SK-N-MC (cell line): ENCODE results near the gene CRAMP1.

Experiments used
- FOXP2 ChIP-seq: optimal IDR thresholded peaks from 2 replicates; pipeline ENCODE3; 2011; ENCODE audit warnings: mild to moderate bottlenecking, moderate library complexity; ENCODE audit not compliant: insufficient read depth; ENCODE audit errors: extremely low read length, control extremely low read depth
- POLR2AphosphoS5 ChIP-seq: IDR thresholded peaks from 2 replicates; pipeline ENCODE4 v1.6.1; 2012; ENCODE audit warnings: mild to moderate bottlenecking, low read depth, low read length, borderline replicate concordance

DNA sequence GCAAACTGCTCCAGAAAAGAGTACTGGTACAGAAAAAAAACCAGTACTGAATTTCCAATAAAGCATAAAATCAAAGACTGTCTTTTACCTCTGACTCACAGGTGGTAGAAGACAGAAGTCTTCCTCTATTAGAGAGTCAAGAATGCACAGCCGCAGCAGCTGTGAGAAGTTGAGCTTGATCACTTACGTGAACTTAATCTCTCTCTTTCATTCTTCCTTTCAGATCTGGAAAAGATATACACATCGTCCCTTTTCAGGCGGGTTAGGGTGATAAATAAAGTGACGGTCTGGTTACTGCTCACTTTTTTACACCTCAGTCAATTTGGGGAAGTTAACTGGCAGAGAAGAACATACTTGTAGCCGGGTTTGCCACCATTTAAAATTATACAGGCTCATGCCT is 4.2 kb upstream of the CRAMP1 start:
- TF ChIP-seq FOXP2 (no peak), POLR2AphosphoS5 (no peak)
